Progenitor cell of endocrine pancreas (in vitro differentiated cells): ENCODE measurements around the gene TBPL2. TPM values are rescaled to one million over a fixed set of nuclear protein-coding genes. Genes with fewer than 3 reads are reported as not detected.
A peak's percentile ranks its signal among the peaks of the same experiment; 100 is the strongest.

ENCODE experiments used
- DNase-seq: peaks from one replicate; pipeline ENCODE4 v3.0.0; 2021; ENCODE audit warnings: low spot score; ENCODE audit not compliant: unreplicated experiment
- H3K27ac Mint-ChIP-seq: 2 replicates; pipeline ENCODE4 v1.8.0; 2021; ENCODE audit warnings: mild to moderate bottlenecking, moderate library complexity, mixed read lengths
- H3K27me3 Mint-ChIP-seq: 2 replicates; pipeline ENCODE4 v1.8.0; 2021; ENCODE audit warnings: mixed read lengths
- H3K36me3 Mint-ChIP-seq: 2 replicates; pipeline ENCODE4 v1.8.0; 2022; ENCODE audit warnings: mixed read lengths; ENCODE audit not compliant: insufficient read depth
- H3K4me1 Mint-ChIP-seq: 2 replicates; pipeline ENCODE4 v1.8.0; 2021; ENCODE audit warnings: low read depth, mixed read lengths
- H3K4me3 Mint-ChIP-seq: 2 replicates; pipeline ENCODE4 v1.8.0; 2021; ENCODE audit warnings: low read depth, mild to moderate bottlenecking, moderate library complexity, mixed read lengths
- H3K9me3 Mint-ChIP-seq: 2 replicates; pipeline ENCODE4 v1.8.0; 2021; ENCODE audit warnings: low read depth, mixed read lengths
- total RNA-seq: library from RNA; stranded (reverse); gene quantifications from 2 replicates; pipeline ENCODE4 v1.2.1, GENCODE V29; 2021
- TF ChIP-seq, protein P1 (sequence below): fragments of 200-600 bp; sonication (generic); IDR thresholded peaks from one replicate; pipeline ENCODE4 v1.5.0; 2021; ENCODE audit warnings: antibody characterized with exemption, mild to moderate bottlenecking; ENCODE audit not compliant: unreplicated experiment

TBPL2 gene
- total RNA-seq, 1 donor from 2014 or later = not detected

DNA sequence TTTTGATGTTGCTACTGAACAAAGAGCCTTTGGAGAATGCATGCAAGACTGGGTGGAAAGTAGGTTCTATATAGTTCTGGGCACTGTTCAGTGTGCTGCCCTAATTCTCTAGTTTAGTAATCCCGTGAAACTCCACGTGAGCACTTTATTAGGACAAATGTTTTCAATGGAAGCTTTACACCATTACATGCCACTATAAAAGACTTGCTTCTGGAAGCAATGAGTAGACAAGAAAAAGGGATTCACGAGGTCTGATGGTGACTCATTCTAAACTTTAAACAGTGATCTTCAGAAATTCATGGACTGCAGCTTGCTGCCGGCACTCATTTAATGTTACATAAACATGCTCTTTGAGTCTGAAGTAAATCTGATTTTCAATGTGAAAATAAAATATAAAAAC, 51.1 kb downstream of the TBPL2 start:
- Mint-ChIP-seq H3K4me3 (no peak overlapping the region), H3K27ac (no peak overlapping the region), H3K4me1 (peaks cover 3% of the 10 kb centered on the region)

DNA sequence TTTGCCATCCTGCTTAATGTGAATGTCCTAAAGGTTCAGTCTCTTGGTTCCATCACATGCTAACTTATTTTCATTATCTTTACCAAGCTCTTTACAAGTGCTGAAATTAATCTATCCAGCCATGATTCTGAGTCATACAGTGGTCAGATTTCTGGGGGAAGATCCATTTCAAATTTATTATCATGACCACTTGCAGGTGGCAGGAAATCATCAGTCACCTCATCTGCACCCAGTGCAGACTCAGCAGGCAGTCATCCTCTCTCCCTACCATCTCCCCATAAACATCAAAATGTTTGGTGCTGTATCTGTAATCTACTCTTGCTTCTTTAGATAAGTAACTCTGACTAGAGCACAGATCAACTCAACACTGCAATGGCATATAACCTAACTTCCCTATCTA, 52.3 kb downstream of the TBPL2 start:
- peaks cover 9% of the 10 kb centered on the region for H3K36me3 Mint-ChIP-seq
- H3K27ac Mint-ChIP-seq = no peak overlapping the region
- no peak overlapping the region for H3K4me3 Mint-ChIP-seq

More for the DNA sequence above, 51.1 kb downstream of the TBPL2 start:
- Mint-ChIP-seq H3K9me3 (no peaks in the 10 kb centered on the region), H3K27me3 (no peaks in the 10 kb centered on the region), H3K36me3 (peaks cover 9% of the 10 kb centered on the region)
- no peak for DNase-seq
- TF ChIP-seq, protein P1, sequence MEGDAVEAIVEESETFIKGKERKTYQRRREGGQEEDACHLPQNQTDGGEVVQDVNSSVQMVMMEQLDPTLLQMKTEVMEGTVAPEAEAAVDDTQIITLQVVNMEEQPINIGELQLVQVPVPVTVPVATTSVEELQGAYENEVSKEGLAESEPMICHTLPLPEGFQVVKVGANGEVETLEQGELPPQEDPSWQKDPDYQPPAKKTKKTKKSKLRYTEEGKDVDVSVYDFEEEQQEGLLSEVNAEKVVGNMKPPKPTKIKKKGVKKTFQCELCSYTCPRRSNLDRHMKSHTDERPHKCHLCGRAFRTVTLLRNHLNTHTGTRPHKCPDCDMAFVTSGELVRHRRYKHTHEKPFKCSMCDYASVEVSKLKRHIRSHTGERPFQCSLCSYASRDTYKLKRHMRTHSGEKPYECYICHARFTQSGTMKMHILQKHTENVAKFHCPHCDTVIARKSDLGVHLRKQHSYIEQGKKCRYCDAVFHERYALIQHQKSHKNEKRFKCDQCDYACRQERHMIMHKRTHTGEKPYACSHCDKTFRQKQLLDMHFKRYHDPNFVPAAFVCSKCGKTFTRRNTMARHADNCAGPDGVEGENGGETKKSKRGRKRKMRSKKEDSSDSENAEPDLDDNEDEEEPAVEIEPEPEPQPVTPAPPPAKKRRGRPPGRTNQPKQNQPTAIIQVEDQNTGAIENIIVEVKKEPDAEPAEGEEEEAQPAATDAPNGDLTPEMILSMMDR = no peak

DNA sequence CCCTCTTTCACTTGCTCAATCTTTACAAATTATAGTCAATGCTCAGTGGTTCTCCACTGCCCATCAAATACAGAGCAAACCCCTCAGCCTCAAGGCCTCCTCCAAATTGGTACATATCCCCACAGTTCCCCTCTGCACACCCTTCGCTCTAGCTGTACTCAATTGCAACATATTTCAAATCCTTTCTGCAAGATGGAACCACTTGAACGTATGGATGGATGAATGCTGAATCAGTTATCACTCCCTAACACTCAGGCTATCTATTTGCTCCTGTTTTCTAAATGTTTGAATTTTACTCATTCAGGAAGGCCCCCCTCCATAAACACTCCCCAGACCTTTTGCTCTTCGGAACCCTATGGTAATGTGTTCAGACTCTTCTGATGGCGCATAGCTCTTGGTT, 53.3 kb downstream of the TBPL2 start:
- Mint-ChIP-seq H3K4me1 (peaks cover 3% of the 10 kb centered on the region), H3K9me3 (no peaks in the 10 kb centered on the region), H3K27ac (no peak overlapping the region), H3K27me3 (no peaks in the 10 kb centered on the region), H3K36me3 (peaks cover 9% of the 10 kb centered on the region), H3K4me3 (no peak overlapping the region)
- no peak for DNase-seq
- TF ChIP-seq, protein P1 = no peak

More for the DNA sequence above, 52.3 kb downstream of the TBPL2 start:
- TF ChIP-seq, protein P1 = no peak
- DNase-seq = no peak
- no peaks in the 10 kb centered on the region for H3K27me3 Mint-ChIP-seq
- H3K9me3 Mint-ChIP-seq = no peaks in the 10 kb centered on the region
- H3K4me1 Mint-ChIP-seq = peaks cover 3% of the 10 kb centered on the region

DNA sequence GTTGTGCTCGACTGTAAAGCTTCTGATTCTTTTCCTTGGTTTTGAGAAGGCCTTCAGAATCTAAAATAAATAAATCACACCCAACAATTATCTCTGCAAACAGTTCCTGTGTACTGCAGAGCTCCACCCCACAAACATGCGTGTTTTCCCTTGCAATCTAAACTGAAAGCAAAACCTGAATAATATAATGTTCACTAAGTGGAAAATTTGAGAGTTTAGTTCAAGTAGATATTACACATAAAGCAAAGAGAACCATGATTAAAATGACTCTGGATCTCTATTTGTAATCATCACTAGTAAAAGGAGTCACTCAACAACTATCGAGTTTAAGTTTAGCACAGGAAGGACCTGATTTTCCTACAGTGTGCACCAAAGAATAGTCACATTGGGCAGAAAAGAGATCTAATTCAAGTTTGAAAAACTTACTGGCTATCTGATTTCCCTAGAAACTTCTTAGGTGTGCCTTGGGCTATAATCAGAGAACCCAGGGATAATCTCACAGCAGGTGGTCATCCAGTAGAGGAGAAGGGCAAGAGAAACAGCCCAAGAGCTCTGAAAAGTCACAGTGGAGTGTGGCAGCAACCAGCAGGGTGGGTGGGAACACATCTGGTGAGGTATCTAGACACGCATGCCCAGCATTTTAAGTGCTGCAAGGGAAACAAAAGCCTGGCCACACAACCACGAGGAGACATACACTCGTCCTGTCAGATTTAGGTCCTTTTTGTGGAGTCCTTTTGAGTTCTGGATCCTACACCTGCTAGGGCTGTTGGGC, 54.2 kb downstream of the TBPL2 start:
- TF ChIP-seq, protein P1 = no peak
- H3K36me3 Mint-ChIP-seq = peaks cover 13% of the 10 kb centered on the region
- no peak overlapping the region for H3K4me3 Mint-ChIP-seq
- H3K27me3 Mint-ChIP-seq = no peaks in the 10 kb centered on the region
- peak overlapping the region; percentile 54 for H3K27ac Mint-ChIP-seq
- peaks cover 3% of the 10 kb centered on the region for H3K4me1 Mint-ChIP-seq
- no peaks in the 10 kb centered on the region for H3K9me3 Mint-ChIP-seq
- DNase-seq = no peak

- TF ChIP-seq, protein P1 = no peak
- DNase-seq = no peak
- H3K4me3 Mint-ChIP-seq = no peak overlapping the region
- H3K27ac Mint-ChIP-seq = no peak overlapping the region
- H3K27me3 Mint-ChIP-seq = no peaks in the 10 kb centered on the region
- H3K4me1 Mint-ChIP-seq = peaks cover 3% of the 10 kb centered on the region
- no peaks in the 10 kb centered on the region for H3K9me3 Mint-ChIP-seq
- H3K36me3 Mint-ChIP-seq = peaks cover 20% of the 10 kb centered on the region
These were observed 55.9 kb downstream of the TBPL2 start for GRCh38 chr14:55384536-55384935.
